KBM-7 (cell line): ENCODE results near the gene CSKMT.
"Not testable (repeated sequence)": the region's sequence is repeated elsewhere in the genome, so short reads cannot be mapped to it uniquely, and the experiment has no call there.

Source experiments
- DNase-seq: peaks from one replicate; pipeline ENCODE4 v3.0.0-alpha.2; 2015
- in situ Hi-C: fragments of 300-500 bp; cut with MboI; formaldehyde crosslinking; loops from 2 replicates; pipeline ENCODE4 v1.14.3; 2020; ENCODE audit warnings: low sequenced_read_pairs, low pct_unique_long_range_greater_than_20kb, mixed read lengths

Gene CSKMT

DNA sequence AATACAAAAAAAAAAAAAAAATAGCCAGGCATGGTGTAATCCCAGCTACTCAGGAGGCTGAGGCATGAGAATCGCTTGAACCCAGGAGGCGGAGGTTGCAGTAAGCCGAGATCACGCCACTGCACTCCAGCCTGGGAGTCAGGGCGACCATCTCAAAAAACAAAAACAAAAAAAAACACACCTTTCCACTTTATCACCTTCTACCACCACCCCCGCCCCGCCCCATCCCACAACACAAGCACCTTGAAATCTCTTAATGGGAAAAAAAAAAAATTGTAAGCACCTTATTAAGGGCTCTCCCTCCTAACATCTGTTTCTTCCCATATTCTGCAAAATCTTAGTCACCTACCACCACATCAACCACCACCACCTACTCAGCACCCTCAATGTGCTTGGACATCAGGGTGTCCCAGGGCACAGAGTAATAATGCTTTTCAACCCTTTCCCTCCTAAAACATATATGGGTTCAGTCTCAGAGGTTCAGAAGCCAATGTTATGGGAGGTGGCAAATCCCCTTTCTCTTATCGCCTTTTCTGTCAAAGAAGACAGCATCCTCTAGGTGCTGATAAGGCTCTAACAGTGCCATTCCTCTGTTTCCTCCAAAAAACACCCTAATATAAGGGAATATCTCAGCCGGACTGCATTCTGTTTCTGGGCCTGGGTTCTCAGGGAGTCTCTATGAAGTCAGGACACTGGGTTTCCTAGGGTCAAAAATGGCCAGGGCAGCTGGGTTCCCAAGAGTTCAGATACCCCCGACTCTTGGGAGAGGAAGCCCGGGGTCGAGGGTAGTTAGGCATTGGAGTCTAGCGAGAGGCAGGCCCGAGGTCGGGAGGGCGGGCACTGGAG, 12.7 kb upstream of the CSKMT start:
- in situ Hi-C loops = no loop called here

DNA sequence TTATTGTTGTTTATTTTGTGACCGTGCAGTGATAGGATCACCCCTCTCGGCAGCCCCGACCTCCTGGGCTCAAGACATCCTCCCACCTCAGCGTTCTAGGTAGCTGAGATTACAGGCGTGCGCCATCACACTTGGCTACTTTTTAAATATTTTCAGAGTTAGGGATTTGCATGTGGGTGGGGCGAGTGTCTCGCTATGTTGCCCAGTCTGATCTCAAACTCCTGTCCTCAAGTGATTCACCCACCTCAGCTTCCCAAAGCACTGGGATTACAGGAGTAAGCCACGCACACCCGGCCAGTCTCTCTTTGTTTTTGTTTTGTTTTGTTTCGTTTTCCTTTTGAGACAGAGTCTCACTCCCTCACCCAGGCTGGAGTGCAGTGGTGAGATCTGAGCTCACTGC, 10.8 kb upstream of the CSKMT start:
- DNase-seq = no peak
- in situ Hi-C loops = no loop called here

More for the DNA sequence above, 12.7 kb upstream of the CSKMT start:
- no peak for DNase-seq

DNA sequence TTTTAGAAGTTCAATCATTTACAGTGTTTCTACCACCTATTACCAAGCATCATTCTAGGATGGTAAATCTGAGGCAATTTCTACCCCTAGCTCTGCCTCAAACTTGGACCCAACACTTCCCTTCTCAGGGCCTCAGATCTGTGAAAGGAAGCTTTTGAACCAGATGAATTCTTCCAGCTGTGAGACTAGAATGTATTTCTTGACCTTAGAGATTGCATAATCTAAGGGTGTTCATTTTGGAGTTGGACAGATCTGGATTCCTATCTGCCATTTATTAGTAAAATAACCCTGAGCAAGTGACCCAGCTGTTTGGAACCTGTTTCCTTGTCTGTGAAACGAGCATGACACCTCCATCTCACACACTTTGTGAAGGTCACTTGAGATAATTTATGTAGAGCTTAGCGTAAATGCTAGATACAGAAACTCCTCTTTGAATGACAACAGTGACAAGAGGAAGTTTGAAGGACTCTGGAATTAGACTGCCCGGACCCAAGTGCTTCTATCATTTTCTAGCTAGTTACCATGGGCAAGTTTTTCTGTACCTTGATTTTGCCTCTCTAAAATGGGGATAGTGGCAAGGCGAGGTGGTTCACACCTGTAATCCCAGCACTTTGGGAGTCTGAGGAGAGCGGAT, 8.2 kb upstream of the CSKMT start:
- in situ Hi-C loops = no loop called here
- DNase-seq = no peak

DNA sequence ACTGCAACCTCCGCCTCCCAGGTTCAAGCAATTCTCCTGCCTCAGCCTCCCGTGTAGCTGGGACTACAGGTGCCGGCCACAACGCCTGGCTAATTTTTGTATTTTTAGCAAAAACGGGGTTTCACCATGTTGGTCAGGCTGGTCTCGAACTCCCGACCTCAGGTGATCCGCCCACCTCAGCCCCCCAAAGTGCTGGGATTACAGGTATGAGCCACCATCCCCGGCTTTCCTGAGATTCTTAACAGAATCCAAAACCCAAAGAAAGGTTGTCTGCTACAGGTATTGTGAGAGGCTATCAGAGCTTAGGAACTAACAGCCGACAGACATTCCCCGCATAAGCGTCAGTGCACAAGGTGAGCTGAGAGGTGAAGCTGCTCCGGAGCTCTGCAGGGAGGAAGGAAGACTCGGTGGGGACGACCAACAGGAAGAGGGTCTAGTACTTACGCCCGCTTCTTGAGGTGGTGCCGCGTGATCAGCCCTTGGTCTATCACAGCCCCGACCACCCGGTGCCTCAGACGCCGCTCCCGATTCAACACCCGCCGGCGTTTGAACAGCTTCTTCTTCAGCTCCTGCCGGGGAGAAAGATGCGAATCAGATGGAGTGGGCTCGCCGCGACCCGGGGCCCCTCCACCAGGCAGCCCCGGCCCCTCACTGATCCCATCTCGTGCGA, 572 bp upstream of the CSKMT start:
- in situ Hi-C loops = no loop called here
- DNase-seq = no peak

DNA sequence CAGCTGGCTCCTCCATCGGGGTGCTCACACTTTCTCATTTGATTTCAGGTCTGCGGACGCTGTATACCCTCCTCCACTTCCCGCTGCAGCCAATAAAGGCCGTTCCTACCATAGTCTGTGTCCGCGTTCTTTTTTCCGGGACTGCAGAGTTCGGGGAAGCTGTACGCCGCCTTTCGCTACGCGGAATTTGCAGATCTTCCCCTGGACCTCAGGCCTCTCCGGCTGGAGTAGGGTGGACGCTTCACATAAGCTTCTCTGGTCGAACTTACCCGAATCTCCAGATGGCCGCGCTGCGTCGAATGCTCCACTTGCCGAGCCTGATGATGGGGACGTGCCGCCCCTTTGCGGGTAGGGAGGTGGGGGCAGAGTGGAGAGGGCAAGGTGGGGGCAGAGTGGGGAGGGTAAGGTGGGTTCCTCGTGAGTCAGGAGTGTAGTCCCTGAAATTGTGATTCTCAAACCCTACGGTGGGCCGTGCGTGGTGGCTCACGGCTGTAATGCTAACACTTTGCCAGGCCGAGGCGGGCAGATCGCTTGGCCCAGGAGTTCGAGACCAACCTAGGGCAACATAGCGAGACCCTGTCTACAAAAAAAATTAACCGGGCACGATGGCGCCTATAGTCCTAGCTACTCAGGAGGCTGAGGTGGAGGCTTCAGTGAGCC, 617 bp downstream of the CSKMT start:
- DNase-seq = peak; percentile 38
- in situ Hi-C loops = no loop called here

DNA sequence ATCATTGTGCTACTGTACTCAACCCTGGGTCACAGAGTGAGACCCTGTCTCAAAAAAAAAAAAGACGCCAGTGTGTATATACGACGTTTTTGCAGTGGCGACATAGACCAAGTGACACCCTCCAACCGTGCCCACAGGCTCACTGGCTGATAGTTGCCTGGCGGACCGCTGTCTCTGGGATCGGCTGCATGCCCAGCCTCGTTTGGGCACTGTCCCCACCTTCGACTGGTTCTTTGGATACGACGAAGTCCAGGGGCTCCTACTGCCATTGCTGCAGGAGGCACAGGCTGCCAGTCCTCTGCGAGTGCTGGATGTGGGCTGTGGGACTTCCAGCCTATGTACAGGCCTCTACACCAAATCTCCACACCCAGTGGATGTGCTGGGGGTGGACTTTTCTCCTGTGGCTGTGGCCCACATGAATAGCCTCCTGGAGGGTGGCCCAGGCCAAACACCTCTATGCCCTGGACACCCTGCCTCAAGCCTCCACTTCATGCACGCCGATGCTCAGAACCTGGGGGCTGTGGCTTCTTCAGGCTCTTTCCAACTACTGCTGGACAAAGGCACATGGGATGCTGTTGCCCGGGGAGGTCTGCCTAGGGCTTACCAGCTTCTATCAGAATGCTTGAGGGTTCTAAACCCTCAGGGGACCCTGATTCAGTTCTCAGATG, 1.3 kb downstream of the CSKMT start:
- in situ Hi-C loops = no loop called here
- no peak for DNase-seq

DNA sequence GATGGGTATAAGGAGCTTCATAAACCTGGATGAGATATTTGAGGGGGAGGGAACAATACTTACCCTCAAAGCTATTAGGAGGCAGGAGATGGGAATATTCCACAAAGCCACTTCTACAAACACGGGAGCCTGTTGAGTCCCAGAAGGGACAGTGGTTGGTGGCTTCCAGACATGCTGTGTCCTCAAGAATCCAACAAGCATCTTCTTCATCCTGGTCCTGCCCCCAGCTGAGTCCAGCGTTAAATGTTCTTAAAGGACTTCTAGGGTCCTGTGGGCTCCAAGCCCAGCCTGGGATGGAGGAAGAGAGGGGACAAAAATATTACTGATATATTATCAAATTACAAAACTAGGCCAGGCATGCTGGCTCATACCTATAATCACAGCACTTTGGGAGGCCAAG, 2.3 kb downstream of the CSKMT start:
- no peak for DNase-seq
- in situ Hi-C loops = no loop called here

DNA sequence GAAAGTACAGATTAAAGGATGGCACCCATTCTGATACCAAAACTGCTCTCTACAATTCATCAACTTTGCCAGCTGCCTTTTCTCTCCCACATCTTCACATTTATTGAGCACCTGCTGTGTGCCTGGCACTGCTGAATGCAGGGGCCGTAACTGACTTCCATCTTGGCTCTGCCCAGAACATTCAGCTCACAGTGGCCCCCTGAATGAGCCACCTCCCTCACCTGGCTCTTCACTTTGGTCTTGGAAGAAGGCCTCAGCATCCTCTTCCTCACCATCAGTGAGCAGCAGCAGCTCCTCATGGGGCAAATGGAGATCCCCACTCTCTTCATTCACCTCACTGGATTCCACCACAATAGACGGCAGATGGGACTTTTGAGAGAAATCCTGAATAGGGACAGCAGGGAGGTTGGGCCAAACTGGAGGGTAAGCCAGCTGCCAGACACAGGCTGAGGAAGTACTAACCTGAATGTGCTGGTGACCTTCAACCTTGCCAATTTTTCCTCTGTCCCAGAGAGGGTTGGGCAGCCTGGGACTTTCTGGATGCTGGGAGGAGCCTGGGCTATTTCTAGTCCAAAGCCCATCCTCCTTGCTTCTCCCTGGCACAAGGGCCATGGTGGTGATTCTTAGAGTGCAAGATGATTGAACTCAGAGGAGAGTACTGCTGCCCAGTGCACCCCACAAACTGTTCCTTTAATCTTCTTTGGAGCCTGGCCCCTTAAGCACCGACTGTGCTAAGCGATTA, 4.5 kb downstream of the CSKMT start:
- DNase-seq = no peak
- in situ Hi-C loops = no loop called here

DNA sequence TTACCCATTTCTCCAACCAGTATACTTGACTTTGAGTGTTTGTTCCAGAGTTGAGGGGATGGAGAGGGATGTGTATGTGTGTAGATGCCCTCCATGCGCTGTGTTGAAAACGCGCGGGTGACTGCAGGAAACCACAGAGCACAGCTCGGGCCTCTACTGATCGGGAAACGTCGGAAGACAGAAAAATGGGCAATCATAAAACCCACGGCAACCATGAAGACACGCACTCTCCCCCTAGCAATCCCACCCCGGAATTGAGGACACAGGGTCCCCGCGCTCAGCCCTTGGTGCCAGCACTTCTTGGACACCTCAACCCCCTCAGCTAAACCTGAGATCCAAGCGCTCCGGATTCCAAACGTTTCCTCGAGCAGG, 6.1 kb downstream of the CSKMT start:
- DNase-seq = no peak
- in situ Hi-C loops = no loop called here

DNA sequence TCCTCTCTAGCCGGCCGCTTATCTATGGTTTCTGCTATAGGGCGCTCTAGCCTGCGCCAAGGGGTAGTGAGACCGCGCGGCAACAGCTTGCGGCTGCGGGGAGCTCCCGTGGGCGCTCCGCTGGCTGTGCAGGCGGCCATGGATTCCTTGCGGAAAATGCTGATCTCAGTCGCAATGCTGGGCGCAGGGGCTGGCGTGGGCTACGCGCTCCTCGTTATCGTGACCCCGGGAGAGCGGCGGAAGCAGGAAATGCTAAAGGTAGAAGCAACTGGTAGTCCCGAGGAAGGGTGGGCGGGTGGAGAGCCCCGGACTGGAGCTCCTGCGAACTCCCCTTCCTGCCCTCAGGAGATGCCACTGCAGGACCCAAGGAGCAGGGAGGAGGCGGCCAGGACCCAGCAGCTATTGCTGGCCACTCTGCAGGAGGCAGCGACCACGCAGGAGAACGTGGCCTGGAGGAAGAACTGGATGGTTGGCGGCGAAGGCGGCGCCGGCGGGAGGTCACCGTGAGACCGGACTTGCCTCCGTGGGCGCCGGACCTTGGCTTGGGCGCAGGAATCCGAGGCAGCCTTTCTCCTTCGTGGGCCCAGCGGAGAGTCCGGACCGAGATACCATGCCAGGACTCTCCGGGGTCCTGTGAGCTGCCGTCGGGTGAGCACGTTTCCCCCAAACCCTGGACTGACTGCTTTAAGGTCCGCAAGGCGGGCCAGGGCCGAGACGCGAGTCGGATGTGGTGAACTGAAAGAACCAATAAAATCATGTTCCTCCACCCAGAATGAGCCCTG, 6.7 kb downstream of the CSKMT start, which contains the start of the genes LBHD1 and UQCC3:
TSS of gene LBHD1 (minus strand) at position 660 of the 782 bp plus-strand sequence. CDS start 2,236 bp downstream, outside the sequence.
TSS of gene UQCC3 (plus strand) at position 66 of the 782 bp plus-strand sequence. CDS start at position 139, 73 bp downstream.
- peak; percentile 89 for DNase-seq
- in situ Hi-C loops = no loop called here

DNA sequence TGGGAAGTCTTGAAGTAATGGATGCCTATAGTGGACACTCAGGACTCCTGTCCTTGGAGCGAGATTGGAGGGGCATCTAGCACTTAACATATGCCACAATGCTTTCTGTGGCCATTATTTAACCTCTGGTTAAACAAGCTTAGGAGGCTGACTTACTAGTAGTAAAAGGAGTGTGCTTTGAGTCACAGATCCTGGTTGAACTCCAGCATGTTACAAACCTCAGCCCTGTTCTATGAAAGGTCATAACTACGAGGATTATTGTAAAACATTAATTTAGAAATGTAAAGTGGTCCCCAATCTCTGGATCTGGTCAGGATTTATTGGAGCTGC, 8.0 kb downstream of the CSKMT start:
- DNase-seq = no peak
- in situ Hi-C loops = no loop called here

DNA sequence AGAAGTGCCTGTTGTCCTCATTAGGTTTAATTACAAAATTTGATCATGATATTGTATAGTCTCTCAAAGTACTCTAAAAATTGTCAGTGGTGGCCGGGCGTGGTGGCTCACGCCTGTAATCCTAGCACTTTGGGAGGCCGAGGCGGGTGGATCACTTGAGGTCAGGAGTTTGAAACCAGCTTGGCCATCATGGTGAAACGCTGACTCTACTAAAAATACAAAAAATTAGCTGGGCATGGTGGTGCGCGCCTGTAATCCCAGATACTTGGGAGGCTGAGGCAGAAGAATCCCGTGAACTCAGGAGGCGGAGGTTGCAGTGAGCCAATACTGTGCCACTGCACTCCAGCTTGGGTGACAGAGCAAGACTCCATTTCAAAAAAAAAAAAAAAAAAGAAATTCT, 10.3 kb downstream of the CSKMT start:
- not testable (repeated sequence) for DNase-seq
- in situ Hi-C loops = loop anchor here (25.0 kb wide), 1 partner anchor 288 kb away; no protein-coding TSS in a partner anchor

DNA sequence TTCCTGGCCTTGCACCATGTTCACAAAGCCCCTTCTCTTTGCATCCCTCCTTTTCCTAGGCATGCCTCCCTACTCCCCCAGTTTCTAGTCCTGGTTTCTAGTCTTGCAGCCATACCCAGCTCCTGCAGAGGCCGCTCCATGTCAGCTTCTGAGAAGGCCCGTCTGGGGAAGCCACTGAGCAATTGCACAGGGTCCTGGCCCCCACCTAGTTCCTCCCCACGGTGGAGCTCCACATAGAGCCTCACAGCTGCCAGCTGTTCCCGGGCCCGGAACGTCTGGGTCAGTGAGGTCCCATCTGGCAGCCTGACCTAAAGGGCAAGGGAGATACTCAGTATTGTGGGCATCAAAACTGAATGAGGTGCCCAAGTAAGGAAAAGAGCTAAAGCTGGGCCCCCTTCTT, 11.6 kb downstream of the CSKMT start:
- in situ Hi-C loops = loop anchor here (25.0 kb wide), 1 partner anchor 289 kb away; no protein-coding TSS in a partner anchor

DNA sequence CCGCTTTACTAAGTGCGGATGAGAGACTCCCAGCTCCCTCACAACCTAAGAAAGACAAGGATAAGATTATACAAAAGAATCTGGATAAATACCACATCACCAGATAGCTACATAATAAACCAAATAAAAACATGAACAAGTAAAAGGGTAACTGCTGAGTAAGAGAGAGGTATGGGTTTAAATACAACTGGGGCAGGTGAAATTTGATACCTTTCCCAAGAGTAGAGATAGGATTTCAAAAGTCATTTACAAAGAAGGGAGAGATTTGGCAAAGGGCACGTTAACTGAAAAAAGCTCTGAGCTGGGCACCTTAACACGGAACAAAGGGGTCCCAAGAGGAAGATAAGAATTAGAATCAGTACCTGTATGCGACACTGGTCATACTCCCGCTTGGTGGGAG, 12.0 kb downstream of the CSKMT start:
- in situ Hi-C loops = loop anchor here (25.0 kb wide), 1 partner anchor 290 kb away; no protein-coding TSS in a partner anchor
- DNase-seq = no peak

More for the DNA sequence above, 11.6 kb downstream of the CSKMT start:
- no peak for DNase-seq

DNA sequence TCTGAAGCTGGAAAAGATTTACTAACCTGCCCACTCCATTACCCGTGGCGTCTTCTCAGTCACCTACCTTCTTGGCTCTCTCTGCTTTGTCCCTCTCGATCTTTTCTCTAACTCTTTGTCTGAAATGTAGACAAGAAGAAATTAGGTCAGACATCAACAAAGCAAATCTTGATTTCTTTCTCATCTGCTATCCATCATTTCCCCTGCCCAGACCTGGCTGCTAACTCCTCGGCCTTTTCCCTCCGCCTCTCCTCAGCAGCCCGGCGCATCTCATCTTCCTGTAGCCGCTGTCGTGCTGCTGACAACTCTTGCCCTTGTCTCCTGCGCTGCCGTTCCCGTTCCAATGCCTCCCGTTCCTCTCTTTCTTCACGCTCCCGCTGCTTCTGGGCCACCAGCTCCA, 12.6 kb downstream of the CSKMT start:
- in situ Hi-C loops = loop anchor here (25.0 kb wide), 1 partner anchor 290 kb away; no protein-coding TSS in a partner anchor
- no peak for DNase-seq

DNA sequence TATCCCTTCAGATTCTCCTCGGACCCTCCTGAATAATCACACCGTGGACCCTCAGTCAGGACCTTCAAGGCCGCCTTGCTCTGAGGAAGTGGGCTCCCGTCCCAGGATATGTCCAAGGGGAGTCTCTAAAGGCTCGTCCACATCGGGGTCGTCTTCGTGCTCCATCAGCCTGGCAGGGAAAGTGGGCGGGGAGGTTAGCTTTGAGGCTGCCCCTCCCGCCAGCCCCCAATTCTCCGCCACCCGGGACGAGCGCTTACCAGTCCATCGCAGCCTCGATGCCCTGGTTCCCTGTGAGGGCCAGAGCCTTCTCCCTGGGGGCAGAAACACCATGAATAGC, 13.3 kb downstream of the CSKMT start:
- in situ Hi-C loops = loop anchor here (25.0 kb wide), 1 partner anchor 291 kb away; no protein-coding TSS in a partner anchor
- no peak for DNase-seq
